Tibial nerve (tissue), 4 donors: ENCODE measurements around the gene PNMA3.
"Not testable (repeated sequence)": the region's sequence is repeated elsewhere in the genome, so short reads cannot be mapped to it uniquely, and the experiment has no call there.

Source experiments
- CTCF ChIP-seq, 5 experiments: fragments of 200-600 bp in 3 of 5; fragments of 450-650 bp in 2 of 5; sonication (generic) in 3 of 5; IDR thresholded peaks; one replicate each; pipeline ENCODE4 v1.5.1; 2016 to 2019; ENCODE audit warnings: antibody characterized with exemption in 5 of 5, mild to moderate bottlenecking in 3 of 5, moderate library complexity in 2 of 5
- EP300 ChIP-seq, 2 donors: sonication (generic); formaldehyde crosslinking; IDR thresholded peaks; one replicate each; pipeline ENCODE4 v1.6.1; 2017; ENCODE audit warnings: antibody characterized with exemption in 2 of 2, mild to moderate bottlenecking in 1 of 2
- POLR2A ChIP-seq, 2 donors: fragments of 450-650 bp; IDR thresholded peaks; one replicate each; pipeline ENCODE4 v1.6.1; 2017; ENCODE audit warnings: antibody characterized with exemption in 2 of 2, mild to moderate bottlenecking in 2 of 2, moderate library complexity in 2 of 2

- not testable (repeated sequence) for TF ChIP-seq CTCF, POLR2A, EP300 (IDR thresholded peaks at IDR 0.05)
These were observed 27.8 kb upstream of the PNMA3 start for GRCh38 chrX:153028487-153028886.
